NOMO-1 treated with dmso at 0.1 percent for 144 hours (cell line): ENCODE results near the gene NKX2-2.
"Not testable (repeated sequence)": the region's sequence is repeated elsewhere in the genome, so short reads cannot be mapped to it uniquely, and the experiment has no call there.

Source experiments
- DNase-seq: peaks from one replicate; lab custom pipeline; 2025; ENCODE audit not compliant: unreplicated experiment; lab: John Stamatoyannopoulos, UW

NKX2-2 gene

GRCh38 chr20:21509597-21510371, 4.1 kb downstream of the NKX2-2 start:
- DNase-seq = no peak

GRCh38 chr20:21509079-21509596, 4.7 kb downstream of the NKX2-2 start:
- DNase-seq = no peak

GRCh38 chr20:21508230-21509078, 5.4 kb downstream of the NKX2-2 start:
- DNase-seq = no peak

GRCh38 chr20:21507400-21508229, 6.2 kb downstream of the NKX2-2 start:
- no peak for DNase-seq

GRCh38 chr20:21505810-21506530, 7.9 kb downstream of the NKX2-2 start:
- DNase-seq = peak; percentile 38

- DNase-seq = peak; percentile 16
Observed at GRCh38 chr20:21505161-21505809, 8.6 kb downstream of the NKX2-2 start.

GRCh38 chr20:21504323-21504722, 9.5 kb downstream of the NKX2-2 start:
- no peak for DNase-seq

- DNase-seq = no peak
Observed at GRCh38 chr20:21503345-21503744, 10.5 kb downstream of the NKX2-2 start.

- no peak for DNase-seq
Observed at GRCh38 chr20:21501184-21501583, 12.7 kb downstream of the NKX2-2 start.

GRCh38 chr20:21500599-21500998, 13.3 kb downstream of the NKX2-2 start:
- no peak for DNase-seq

GRCh38 chr20:21499641-21500040, 14.2 kb downstream of the NKX2-2 start:
- DNase-seq = no peak

GRCh38 chr20:21498635-21499034, 15.2 kb downstream of the NKX2-2 start:
- no peak for DNase-seq

GRCh38 chr20:21498195-21498594, 15.7 kb downstream of the NKX2-2 start:
- DNase-seq = no peak

- no peak for DNase-seq
Observed at GRCh38 chr20:21496452-21496851, 17.4 kb downstream of the NKX2-2 start.

- DNase-seq = no peak
Observed at GRCh38 chr20:21493049-21493448, 20.8 kb downstream of the NKX2-2 start.

GRCh38 chr20:21490105-21490504, 23.8 kb downstream of the NKX2-2 start:
- DNase-seq = no peak

- DNase-seq = not testable (repeated sequence)
Observed at GRCh38 chr20:21480144-21480543, 33.7 kb downstream of the NKX2-2 start.

- no peak for DNase-seq
Observed at GRCh38 chr20:21465799-21466198, 48.1 kb downstream of the NKX2-2 start.

GRCh38 chr20:21464916-21465315, 48.9 kb downstream of the NKX2-2 start:
- DNase-seq = no peak
